DMS153 (cell line): Measurements from ENCODE around the gene SNCG.

ENCODE experiments used
- DNase-seq: peaks from one replicate; lab custom pipeline; 2025; lab: John Stamatoyannopoulos, UW

The SNCG gene

GRCh38 chr10:86960863-86961434 lies 2.5 kb downstream of the SNCG start:
- DNase-seq: no peak

- no peak for DNase-seq
These were observed 3.2 kb downstream of the SNCG start for GRCh38 chr10:86961481-86962091.

GRCh38 chr10:86962136-86962980 lies 4.0 kb downstream of the SNCG start:
- no peak for DNase-seq

- DNase-seq: no peak
These were observed 4.5 kb downstream of the SNCG start for GRCh38 chr10:86962981-86963310.

GRCh38 chr10:86963341-86963919 lies 5.0 kb downstream of the SNCG start:
- DNase-seq: no peak

GRCh38 chr10:86964061-86964846 lies 5.9 kb downstream of the SNCG start:
- DNase-seq: no peak

GRCh38 chr10:86964847-86965190 lies 6.4 kb downstream of the SNCG start:
- no peak for DNase-seq

GRCh38 chr10:86965986-86966654 lies 7.7 kb downstream of the SNCG start:
- DNase-seq: no peak

GRCh38 chr10:86967481-86967941 lies 9.1 kb downstream of the SNCG start:
- DNase-seq: no peak

- peak; percentile 11 for DNase-seq
These were observed 10.0 kb downstream of the SNCG start, which contains the start of gene ADIRF for GRCh38 chr10:86968271-86968993. Gene ADIRF (plus strand): TSS chr10:86968482. CDS start chr10:86968545, 63 bp downstream.

- no peak for DNase-seq
These were observed 10.6 kb downstream of the SNCG start for GRCh38 chr10:86968994-86969355.

- no peak for DNase-seq
These were observed 11.1 kb downstream of the SNCG start for GRCh38 chr10:86969421-86970041.

- no peak for DNase-seq
These were observed 12.0 kb downstream of the SNCG start for GRCh38 chr10:86970162-86970981.

- DNase-seq: no peak
These were observed 12.5 kb downstream of the SNCG start for GRCh38 chr10:86970982-86971231.

- peak; percentile 65 for DNase-seq
These were observed 13.0 kb downstream of the SNCG start for GRCh38 chr10:86971232-86971991.

- no peak for DNase-seq
These were observed 14.4 kb downstream of the SNCG start for GRCh38 chr10:86972613-86973380.

GRCh38 chr10:86974484-86974883 lies 16.1 kb downstream of the SNCG start:
- no peak for DNase-seq

- no peak for DNase-seq
These were observed 18.1 kb downstream of the SNCG start for GRCh38 chr10:86976362-86977056.
